HG03439 (cell line): ENCODE data around the gene RCVRN.

Experiments
- ATAC-seq: cut with Tn5 transposase; IDR thresholded peaks from one replicate; pipeline ENCODE4 v1.9.1; 2021; ENCODE audit warnings: mild to moderate bottlenecking, moderate library complexity; ENCODE audit not compliant: unreplicated experiment

RCVRN gene

GRCh38 chr17:9899280-9900043 is 5.6 kb downstream of the RCVRN start:
- ATAC-seq: no peak

GRCh38 chr17:9898812-9899211 is 6.3 kb downstream of the RCVRN start:
- no peak for ATAC-seq

- ATAC-seq: no peak
Measured at GRCh38 chr17:9897372-9897968, 7.6 kb downstream of the RCVRN start.

- no peak for ATAC-seq
Measured at GRCh38 chr17:9895923-9896322, 9.1 kb downstream of the RCVRN start.

GRCh38 chr17:9894231-9894630 is 10.8 kb downstream of the RCVRN start:
- no peak for ATAC-seq

GRCh38 chr17:9893411-9894012 is 11.6 kb downstream of the RCVRN start:
- no peak for ATAC-seq

- ATAC-seq: no peak
Measured at GRCh38 chr17:9890124-9890523, 14.9 kb downstream of the RCVRN start.

GRCh38 chr17:9887508-9887907 is 17.6 kb downstream of the RCVRN start:
- no peak for ATAC-seq

- ATAC-seq: no peak
Measured at GRCh38 chr17:9886141-9886930, 18.7 kb downstream of the RCVRN start.

- ATAC-seq: no peak
Measured at GRCh38 chr17:9883451-9883850, 21.6 kb downstream of the RCVRN start.

- no peak for ATAC-seq
Measured at GRCh38 chr17:9880582-9880999, 24.5 kb downstream of the RCVRN start.

- ATAC-seq: no peak
Measured at GRCh38 chr17:9878786-9879525, 26.1 kb downstream of the RCVRN start.

GRCh38 chr17:9878356-9878755 is 26.7 kb downstream of the RCVRN start:
- no peak for ATAC-seq

GRCh38 chr17:9875441-9875840 is 29.6 kb downstream of the RCVRN start:
- ATAC-seq: no peak

GRCh38 chr17:9874722-9875121 is 30.3 kb downstream of the RCVRN start:
- no peak for ATAC-seq

- no peak for ATAC-seq
Measured at GRCh38 chr17:9872852-9873251, 32.2 kb downstream of the RCVRN start.

GRCh38 chr17:9868552-9868951 is 36.5 kb downstream of the RCVRN start:
- no peak for ATAC-seq

- no peak for ATAC-seq
Measured at GRCh38 chr17:9865586-9865985, 39.5 kb downstream of the RCVRN start.

GRCh38 chr17:9862949-9863348 is 42.1 kb downstream of the RCVRN start:
- ATAC-seq: no peak

GRCh38 chr17:9862220-9862619 is 42.9 kb downstream of the RCVRN start:
- ATAC-seq: no peak

GRCh38 chr17:9860851-9861250 is 44.2 kb downstream of the RCVRN start:
- ATAC-seq: no peak
